Activated T-helper 1 cell treated with anti-CD3 and anti-CD28 coated beads, Interleukin-2, amount 50 U/mL, for 16 hours (primary cell): ENCODE measurements around the gene TCF4.

ENCODE experiments used
- DNase-seq, 2 donors: peaks; one replicate each; pipeline ENCODE4 v3.0.0-alpha.2; 2020; ENCODE audit warnings: low read depth in 1 of 2, low spot score in 1 of 2

Gene TCF4

GRCh38 chr18:55587418-55588110 is 428 bp downstream of the TCF4 start:
- no peak for DNase-seq

GRCh38 chr18:55585920-55586561 is 2.0 kb downstream of the TCF4 start:
- no peak for DNase-seq

DNA sequence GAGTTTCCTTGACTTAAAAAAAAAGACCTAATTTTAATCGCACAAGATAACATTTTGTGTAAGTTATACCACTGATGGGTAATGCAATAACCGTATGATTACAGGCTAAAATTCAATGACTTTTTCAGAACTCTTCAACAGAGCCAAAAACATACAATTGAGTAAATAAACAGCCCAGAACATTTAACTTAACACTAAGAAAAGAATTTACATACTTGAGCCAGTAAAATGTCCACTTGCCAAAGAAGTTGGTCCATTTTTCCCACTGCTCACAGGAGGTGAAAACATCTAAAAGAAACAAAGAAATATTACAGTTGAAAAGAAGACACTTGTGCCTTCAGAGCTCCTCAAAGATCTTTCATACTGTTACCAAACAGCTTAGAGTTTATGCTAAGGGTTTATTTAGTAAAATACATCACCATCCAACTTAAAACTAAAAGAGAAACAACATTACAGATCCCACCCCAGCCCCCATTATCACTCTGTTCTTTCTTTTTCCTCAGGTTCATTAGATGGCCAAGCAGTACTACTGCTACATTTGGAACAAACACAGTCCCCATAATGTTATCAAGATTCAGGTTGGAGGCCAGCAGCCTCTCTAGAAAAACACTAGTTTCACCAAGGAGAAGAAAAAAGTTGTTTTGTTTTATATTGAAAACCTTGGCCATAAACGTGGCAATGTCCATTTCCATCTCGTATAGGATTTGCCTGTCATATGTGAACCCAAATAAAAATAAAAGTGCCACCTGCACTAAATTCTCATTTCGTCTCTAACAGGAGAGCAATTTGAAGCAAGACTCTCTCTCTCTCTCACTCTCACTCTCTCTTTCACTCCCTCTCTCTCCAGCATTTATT is 2.7 kb downstream of the TCF4 start:
- DNase-seq: no peak

DNA sequence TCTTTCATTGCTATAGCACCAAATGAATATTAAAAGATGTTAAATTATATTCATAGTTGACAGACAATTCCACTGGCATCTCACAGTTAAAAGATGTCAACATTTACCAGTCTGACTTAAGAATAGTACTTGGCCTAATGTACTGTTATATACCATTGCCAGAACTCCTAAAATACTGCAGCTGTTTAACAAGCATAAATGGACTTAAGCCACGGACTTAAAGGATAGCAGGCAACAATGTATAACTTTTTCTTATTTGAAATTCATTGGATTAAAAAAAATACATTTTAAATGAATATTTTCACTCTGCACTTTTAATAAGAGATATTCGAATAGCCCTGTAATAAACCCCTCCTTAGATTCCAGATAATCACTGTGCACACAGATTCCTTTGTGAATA is 3.8 kb downstream of the TCF4 start:
- DNase-seq: no peak

DNA sequence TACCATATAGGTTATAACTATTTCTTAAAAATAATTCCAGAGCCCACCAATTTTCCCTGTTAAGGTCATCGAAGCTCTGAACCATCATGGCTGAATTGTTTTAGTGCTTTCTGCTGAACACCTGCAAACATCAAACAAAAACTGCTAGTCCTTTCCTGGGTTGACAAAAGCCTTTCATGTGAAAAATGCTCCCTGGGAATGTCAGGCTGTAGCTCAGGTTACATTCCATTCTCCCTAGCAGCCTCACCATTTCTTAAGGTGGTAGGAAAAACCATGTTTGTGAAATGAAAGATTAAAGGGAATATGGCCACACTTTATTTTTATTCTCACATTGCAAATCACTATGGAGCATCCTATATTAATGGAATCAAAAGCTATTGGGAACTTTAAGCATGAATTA is 5.7 kb downstream of the TCF4 start:
- DNase-seq: no peak

GRCh38 chr18:55579501-55580270 is 8.3 kb downstream of the TCF4 start:
- no peak for DNase-seq

DNA sequence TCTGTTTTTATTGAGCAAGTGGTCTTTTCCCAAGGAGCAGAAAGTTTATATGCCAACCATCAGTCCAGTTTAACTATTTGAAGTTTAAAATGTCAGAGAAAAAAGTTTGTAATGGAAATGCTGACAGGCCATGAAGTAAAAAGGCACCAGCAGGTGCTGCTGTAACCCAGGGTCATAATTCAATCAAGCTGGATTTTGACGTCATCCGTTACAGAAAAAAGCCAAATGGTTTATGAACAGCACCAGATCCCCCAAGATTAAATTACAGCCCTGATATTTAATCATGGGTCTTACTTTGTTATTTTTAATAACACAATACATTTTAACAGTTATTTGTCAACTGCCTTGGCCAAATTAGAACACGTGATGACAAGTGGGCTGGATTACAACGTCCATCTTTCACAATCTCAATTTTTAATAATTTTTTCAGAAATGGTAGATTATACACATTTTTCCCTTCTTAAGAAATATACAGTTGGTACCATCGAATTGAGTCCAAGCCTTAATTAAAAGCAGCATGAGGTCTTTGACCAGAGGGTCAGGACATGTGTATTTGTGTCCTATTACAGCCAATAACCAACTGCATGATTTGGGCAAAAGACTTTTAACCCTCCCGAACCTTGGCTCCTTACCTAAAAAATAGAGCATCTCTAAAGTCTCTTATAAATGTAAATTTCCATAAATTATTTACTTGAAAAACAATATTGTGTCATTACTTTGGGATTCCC is 10.0 kb downstream of the TCF4 start:
- DNase-seq: no peak

- no peak for DNase-seq
These were observed 12.0 kb downstream of the TCF4 start for GRCh38 chr18:55576001-55576400.

DNA sequence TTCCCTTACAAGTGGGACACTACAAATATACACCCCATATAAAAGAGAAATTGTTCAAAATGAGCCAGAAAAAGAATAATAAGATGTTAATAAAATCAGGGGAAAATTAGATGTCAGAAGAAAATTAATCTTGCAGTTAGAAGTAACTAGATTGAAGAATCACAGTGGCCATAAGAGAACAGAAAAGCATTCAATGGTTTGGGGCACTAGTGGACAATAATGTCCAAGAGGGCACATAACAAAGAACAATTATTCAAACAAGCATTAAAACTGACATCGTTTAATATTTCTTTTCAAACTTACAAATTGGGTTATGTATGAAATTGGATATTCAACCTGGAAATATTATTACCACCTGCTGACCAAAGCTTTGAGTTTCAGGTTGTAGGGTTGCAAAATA is 12.9 kb downstream of the TCF4 start:
- no peak for DNase-seq

GRCh38 chr18:55573386-55573785 is 14.6 kb downstream of the TCF4 start:
- DNase-seq: no peak

DNA sequence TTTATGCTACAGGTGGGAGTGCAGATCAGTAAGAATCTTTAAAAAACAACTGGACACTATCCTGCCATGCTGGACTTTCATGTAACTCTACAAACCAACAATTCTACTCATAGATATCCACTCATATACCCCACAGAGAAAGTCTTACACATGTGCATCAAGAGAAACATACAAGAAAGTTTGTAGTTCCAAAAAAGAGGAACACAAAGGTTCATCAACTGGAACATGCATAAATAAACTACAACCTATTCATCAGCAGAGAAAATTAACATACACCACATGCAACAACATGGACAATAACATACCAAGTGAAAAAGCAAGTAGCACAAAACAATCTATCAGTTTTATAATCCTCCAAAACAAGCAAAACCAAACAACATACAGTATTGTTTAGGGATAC is 17.0 kb downstream of the TCF4 start:
- no peak for DNase-seq

GRCh38 chr18:55566456-55566935 is 21.5 kb downstream of the TCF4 start:
- no peak for DNase-seq

- no peak for DNase-seq
These were observed 28.3 kb downstream of the TCF4 start for GRCh38 chr18:55559739-55560138.

GRCh38 chr18:55557211-55557610 is 30.8 kb downstream of the TCF4 start:
- no peak for DNase-seq

GRCh38 chr18:55555395-55556027 is 32.5 kb downstream of the TCF4 start:
- DNase-seq: no peak

GRCh38 chr18:55552526-55553189 is 35.3 kb downstream of the TCF4 start:
- no peak for DNase-seq

- DNase-seq: no peak
These were observed 36.8 kb downstream of the TCF4 start for GRCh38 chr18:55551227-55551626.

DNA sequence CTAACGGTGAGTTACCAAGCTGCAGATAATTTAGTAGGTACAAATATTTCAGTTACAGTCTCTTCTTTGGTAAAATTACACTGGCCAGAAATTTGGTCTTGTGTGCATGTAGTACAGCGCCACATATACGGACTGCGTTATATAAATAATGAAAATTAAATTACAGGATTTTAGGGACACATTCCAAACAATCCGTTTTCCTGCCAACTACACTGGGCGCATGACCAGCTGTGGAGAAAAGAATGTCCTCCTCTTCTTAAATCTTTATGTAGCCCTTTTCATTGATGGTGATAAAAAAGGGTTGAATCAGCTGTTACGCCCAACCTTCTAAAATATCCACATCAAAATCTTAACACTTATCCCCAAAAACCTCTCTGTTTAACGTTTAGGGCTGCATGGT is 37.5 kb downstream of the TCF4 start:
- no peak for DNase-seq

- no peak for DNase-seq
These were observed 38.4 kb downstream of the TCF4 start for GRCh38 chr18:55549474-55550104.
